ENCODE measurements around the gene B4GALNT3.

Gene B4GALNT3

GRCh38 chr12:482061-482460 is 22.3 kb downstream of the B4GALNT3 start:
- no peaks in the 10 kb centered on the region for H3K9me3 ChIP-seq (ENCODE audit: control insufficient read depth in 1 of 2, low read length in 2 of 2)
- H3K4me3 ChIP-seq (ENCODE audit: low read depth in 1 of 2, low read length in 2 of 2): no peak overlapping the region
- H3K4me1 ChIP-seq (ENCODE audit: control insufficient read depth in 1 of 2, insufficient read depth in 2 of 2, low read length in 2 of 2): peaks cover 0 to 4% of the 10 kb centered on the region in 2 donors
- H3K27me3 ChIP-seq (ENCODE audit: control insufficient read depth in 1 of 2, insufficient read depth in 2 of 2, low read length in 2 of 2): no peaks in the 10 kb centered on the region
- no peak overlapping the region for H3K27ac ChIP-seq (ENCODE audit: low read depth, low read length)
- H3K36me3 ChIP-seq (ENCODE audit: control insufficient read depth in 1 of 2, insufficient read depth in 2 of 2, low read length in 2 of 2): no peaks in the 10 kb centered on the region
- no peak overlapping the region for H3K9ac ChIP-seq (ENCODE audit: low read depth in 1 of 2, low read length in 2 of 2)

GRCh38 chr12:484096-484495 is 24.4 kb downstream of the B4GALNT3 start:
- Histone ChIP-seq H3K4me3 (ENCODE audit: low read depth in 1 of 2, low read length in 2 of 2) (no peak overlapping the region), H3K36me3 (ENCODE audit: control insufficient read depth in 1 of 2, insufficient read depth in 2 of 2, low read length in 2 of 2) (no peaks in the 10 kb centered on the region), H3K9me3 (ENCODE audit: control insufficient read depth in 1 of 2, low read length in 2 of 2) (no peaks in the 10 kb centered on the region), H3K27me3 (ENCODE audit: control insufficient read depth in 1 of 2, insufficient read depth in 2 of 2, low read length in 2 of 2) (no peaks in the 10 kb centered on the region), H3K4me1 (ENCODE audit: control insufficient read depth in 1 of 2, insufficient read depth in 2 of 2, low read length in 2 of 2) (peaks cover 0 to 4% of the 10 kb centered on the region in 2 donors), H3K27ac (ENCODE audit: low read depth, low read length) (no peak overlapping the region), H3K9ac (ENCODE audit: low read depth in 1 of 2, low read length in 2 of 2) (no peak overlapping the region)

- no peak overlapping the region for H3K27ac ChIP-seq (ENCODE audit: low read depth, low read length)
- H3K9me3 ChIP-seq (ENCODE audit: control insufficient read depth in 1 of 2, low read length in 2 of 2): no peaks in the 10 kb centered on the region
- no peaks in the 10 kb centered on the region for H3K4me1 ChIP-seq (ENCODE audit: control insufficient read depth in 1 of 2, insufficient read depth in 2 of 2, low read length in 2 of 2)
- no peak overlapping the region for H3K4me3 ChIP-seq (ENCODE audit: low read depth in 1 of 2, low read length in 2 of 2)
- H3K27me3 ChIP-seq (ENCODE audit: control insufficient read depth in 1 of 2, insufficient read depth in 2 of 2, low read length in 2 of 2): no peaks in the 10 kb centered on the region
- H3K9ac ChIP-seq (ENCODE audit: low read depth in 1 of 2, low read length in 2 of 2): no peak overlapping the region
- H3K36me3 ChIP-seq (ENCODE audit: control insufficient read depth in 1 of 2, insufficient read depth in 2 of 2, low read length in 2 of 2): no peaks in the 10 kb centered on the region
Measured at GRCh38 chr12:490260-490659, 30.5 kb downstream of the B4GALNT3 start.

- Histone ChIP-seq H3K9me3 (ENCODE audit: control insufficient read depth in 1 of 2, low read length in 2 of 2) (no peaks in the 10 kb centered on the region), H3K4me1 (ENCODE audit: control insufficient read depth in 1 of 2, insufficient read depth in 2 of 2, low read length in 2 of 2) (peaks cover 0 to 4% of the 10 kb centered on the region in 2 donors), H3K27ac (ENCODE audit: low read depth, low read length) (no peak overlapping the region), H3K27me3 (ENCODE audit: control insufficient read depth in 1 of 2, insufficient read depth in 2 of 2, low read length in 2 of 2) (peaks cover 0 to 6% of the 10 kb centered on the region in 2 donors), H3K9ac (ENCODE audit: low read depth in 1 of 2, low read length in 2 of 2) (no peak overlapping the region), H3K36me3 (ENCODE audit: control insufficient read depth in 1 of 2, insufficient read depth in 2 of 2, low read length in 2 of 2) (no peaks in the 10 kb centered on the region), H3K4me3 (ENCODE audit: low read depth in 1 of 2, low read length in 2 of 2) (no peak overlapping the region)
Measured at GRCh38 chr12:495466-495865, 35.7 kb downstream of the B4GALNT3 start.

GRCh38 chr12:496736-497135 is 37.0 kb downstream of the B4GALNT3 start:
- no peaks in the 10 kb centered on the region for H3K9me3 ChIP-seq (ENCODE audit: control insufficient read depth in 1 of 2, low read length in 2 of 2)
- no peak overlapping the region for H3K4me3 ChIP-seq (ENCODE audit: low read depth in 1 of 2, low read length in 2 of 2)
- H3K36me3 ChIP-seq (ENCODE audit: control insufficient read depth in 1 of 2, insufficient read depth in 2 of 2, low read length in 2 of 2): no peaks in the 10 kb centered on the region
- H3K27me3 ChIP-seq (ENCODE audit: control insufficient read depth in 1 of 2, insufficient read depth in 2 of 2, low read length in 2 of 2): peaks cover 0 to 6% of the 10 kb centered on the region in 2 donors
- no peak overlapping the region for H3K9ac ChIP-seq (ENCODE audit: low read depth in 1 of 2, low read length in 2 of 2)
- peaks cover 0 to 4% of the 10 kb centered on the region in 2 donors for H3K4me1 ChIP-seq (ENCODE audit: control insufficient read depth in 1 of 2, insufficient read depth in 2 of 2, low read length in 2 of 2)
- H3K27ac ChIP-seq (ENCODE audit: low read depth, low read length): no peak overlapping the region

- no peak overlapping the region for H3K9ac ChIP-seq (ENCODE audit: low read depth in 1 of 2, low read length in 2 of 2)
- H3K27me3 ChIP-seq (ENCODE audit: control insufficient read depth in 1 of 2, insufficient read depth in 2 of 2, low read length in 2 of 2): peaks cover 0 to 6% of the 10 kb centered on the region in 2 donors
- H3K4me1 ChIP-seq (ENCODE audit: control insufficient read depth in 1 of 2, insufficient read depth in 2 of 2, low read length in 2 of 2): peaks cover 4 to 5% of the 10 kb centered on the region in 2 donors
- H3K36me3 ChIP-seq (ENCODE audit: control insufficient read depth in 1 of 2, insufficient read depth in 2 of 2, low read length in 2 of 2): no peaks in the 10 kb centered on the region
- no peak overlapping the region for H3K4me3 ChIP-seq (ENCODE audit: low read depth in 1 of 2, low read length in 2 of 2)
- H3K9me3 ChIP-seq (ENCODE audit: control insufficient read depth in 1 of 2, low read length in 2 of 2): no peaks in the 10 kb centered on the region
- H3K27ac ChIP-seq (ENCODE audit: low read depth, low read length): no peak overlapping the region
Measured at GRCh38 chr12:497501-498160, 37.9 kb downstream of the B4GALNT3 start.

- H3K9ac ChIP-seq (ENCODE audit: low read depth in 1 of 2, low read length in 2 of 2): no peak overlapping the region
Measured at GRCh38 chr12:499837-500458, 40.2 kb downstream of the B4GALNT3 start.

GRCh38 chr12:501722-502447 is 42.1 kb downstream of the B4GALNT3 start:
- Histone ChIP-seq H3K9me3 (ENCODE audit: control insufficient read depth in 1 of 2, low read length in 2 of 2) (no peaks in the 10 kb centered on the region), H3K9ac (ENCODE audit: low read depth in 1 of 2, low read length in 2 of 2) (no peak overlapping the region), H3K27ac (ENCODE audit: low read depth, low read length) (no peak overlapping the region), H3K36me3 (ENCODE audit: control insufficient read depth in 1 of 2, insufficient read depth in 2 of 2, low read length in 2 of 2) (no peaks in the 10 kb centered on the region), H3K4me3 (ENCODE audit: low read depth in 1 of 2, low read length in 2 of 2) (no peak overlapping the region), H3K4me1 (ENCODE audit: control insufficient read depth in 1 of 2, insufficient read depth in 2 of 2, low read length in 2 of 2) (peaks cover 9 to 18% of the 10 kb centered on the region in 2 donors), H3K27me3 (ENCODE audit: control insufficient read depth in 1 of 2, insufficient read depth in 2 of 2, low read length in 2 of 2) (peaks cover 0 to 6% of the 10 kb centered on the region in 2 donors)

More at GRCh38 chr12:499837-500458, 40.2 kb downstream of the B4GALNT3 start:
- Histone ChIP-seq H3K27me3 (ENCODE audit: control insufficient read depth in 1 of 2, insufficient read depth in 2 of 2, low read length in 2 of 2) (peaks cover 0 to 6% of the 10 kb centered on the region in 2 donors), H3K36me3 (ENCODE audit: control insufficient read depth in 1 of 2, insufficient read depth in 2 of 2, low read length in 2 of 2) (no peaks in the 10 kb centered on the region), H3K4me3 (ENCODE audit: low read depth in 1 of 2, low read length in 2 of 2) (no peak overlapping the region), H3K27ac (ENCODE audit: low read depth, low read length) (no peak overlapping the region), H3K9me3 (ENCODE audit: control insufficient read depth in 1 of 2, low read length in 2 of 2) (no peaks in the 10 kb centered on the region), H3K4me1 (ENCODE audit: control insufficient read depth in 1 of 2, insufficient read depth in 2 of 2, low read length in 2 of 2) (peaks cover 9 to 18% of the 10 kb centered on the region in 2 donors)

- no peaks in the 10 kb centered on the region for H3K9me3 ChIP-seq (ENCODE audit: control insufficient read depth in 1 of 2, low read length in 2 of 2)
- peaks cover 9 to 18% of the 10 kb centered on the region in 2 donors for H3K4me1 ChIP-seq (ENCODE audit: control insufficient read depth in 1 of 2, insufficient read depth in 2 of 2, low read length in 2 of 2)
- peak overlapping the region in 1 of 2 donors; percentile 45 for H3K4me3 ChIP-seq (ENCODE audit: low read depth in 1 of 2, low read length in 2 of 2)
- H3K9ac ChIP-seq (ENCODE audit: low read depth in 1 of 2, low read length in 2 of 2): peak overlapping the region; percentile 25 to 52
- H3K36me3 ChIP-seq (ENCODE audit: control insufficient read depth in 1 of 2, insufficient read depth in 2 of 2, low read length in 2 of 2): no peaks in the 10 kb centered on the region
- peaks cover 0 to 2% of the 10 kb centered on the region in 2 donors for H3K27me3 ChIP-seq (ENCODE audit: control insufficient read depth in 1 of 2, insufficient read depth in 2 of 2, low read length in 2 of 2)
- peak overlapping the region; percentile 72 for H3K27ac ChIP-seq (ENCODE audit: low read depth, low read length)
Measured at GRCh38 chr12:503111-503761, 43.5 kb downstream of the B4GALNT3 start.

- Histone ChIP-seq H3K36me3 (ENCODE audit: control insufficient read depth in 1 of 2, insufficient read depth in 2 of 2, low read length in 2 of 2) (no peaks in the 10 kb centered on the region), H3K9ac (ENCODE audit: low read depth in 1 of 2, low read length in 2 of 2) (no peak overlapping the region), H3K4me3 (ENCODE audit: low read depth in 1 of 2, low read length in 2 of 2) (no peak overlapping the region), H3K27me3 (ENCODE audit: control insufficient read depth in 1 of 2, insufficient read depth in 2 of 2, low read length in 2 of 2) (no peaks in the 10 kb centered on the region), H3K4me1 (ENCODE audit: control insufficient read depth in 1 of 2, insufficient read depth in 2 of 2, low read length in 2 of 2) (peaks cover 24 to 33% of the 10 kb centered on the region in 2 donors), H3K27ac (ENCODE audit: low read depth, low read length) (no peak overlapping the region), H3K9me3 (ENCODE audit: control insufficient read depth in 1 of 2, low read length in 2 of 2) (no peaks in the 10 kb centered on the region)
Measured at GRCh38 chr12:505221-505620, 45.5 kb downstream of the B4GALNT3 start.

All from duodenal mucosa (tissue), 2 donors.